ENCODE data around the gene TPP2. TPM values are rescaled to one million over a fixed set of nuclear protein-coding genes. Genes with fewer than 3 reads are reported as not detected.

TPP2 gene
- total and polyA plus RNA-seq, 2 donors from 2014 or later: 14.7 to 42.2 TPM

- no peaks in the 10 kb centered on the region for H3K9me3 ChIP-seq (ENCODE audit: control insufficient read depth in 2 of 3, insufficient read depth in 1 of 3, low read length in 3 of 3)
- H3K4me1 ChIP-seq (ENCODE audit: control insufficient read depth in 2 of 3, insufficient read depth in 2 of 3, low read depth in 1 of 3, low read length in 3 of 3): no peaks in the 10 kb centered on the region
- no peak for TF ChIP-seq CTCF (IDR thresholded peaks at IDR 0.05; ENCODE audit: borderline replicate concordance, extremely low read depth, insufficient read depth)
- intact Hi-C loops (cut with DNase I): no loop called here
- H3K9ac ChIP-seq (ENCODE audit: low read length in 3 of 3): no peak overlapping the region
- peaks cover 0 to 28% (median 10%) of the 10 kb centered on the region in 3 donors for H3K36me3 ChIP-seq (ENCODE audit: control insufficient read depth in 2 of 3, insufficient read depth in 3 of 3, low read length in 3 of 3)
- no peak overlapping the region for H3K27ac ChIP-seq (ENCODE audit: low read depth in 2 of 2, low read length in 2 of 2)
- H3K4me3 ChIP-seq (ENCODE audit: low read length in 3 of 3): no peak overlapping the region
- FAIRE-seq (no peak), DNase-seq (no peak)
- H3K27me3 ChIP-seq (ENCODE audit: control insufficient read depth, insufficient read depth, low read length): no peaks in the 10 kb centered on the region
Measured at GRCh38 chr13:102617697-102618350, 21.0 kb downstream of the TPP2 start.

- no peaks in the 10 kb centered on the region for H3K27me3 ChIP-seq (ENCODE audit: control insufficient read depth, insufficient read depth, low read length)
- DNase-seq: no peak
- intact Hi-C loops (cut with DNase I): no loop called here
- H3K36me3 ChIP-seq (ENCODE audit: control insufficient read depth in 2 of 3, insufficient read depth in 3 of 3, low read length in 3 of 3): peaks cover 0 to 21% (median 17%) of the 10 kb centered on the region in 3 donors
- H3K4me1 ChIP-seq (ENCODE audit: control insufficient read depth in 2 of 3, insufficient read depth in 2 of 3, low read depth in 1 of 3, low read length in 3 of 3): no peaks in the 10 kb centered on the region
- TF ChIP-seq CTCF (IDR thresholded peaks at IDR 0.05; ENCODE audit: borderline replicate concordance, extremely low read depth, insufficient read depth): no peak
- no peak overlapping the region for H3K9ac ChIP-seq (ENCODE audit: low read length in 3 of 3)
- no peak overlapping the region for H3K27ac ChIP-seq (ENCODE audit: low read depth in 2 of 2, low read length in 2 of 2)
- FAIRE-seq: no peak
- H3K9me3 ChIP-seq (ENCODE audit: control insufficient read depth in 2 of 3, insufficient read depth in 1 of 3, low read length in 3 of 3): no peaks in the 10 kb centered on the region
- H3K4me3 ChIP-seq (ENCODE audit: low read length in 3 of 3): no peak overlapping the region
Measured at GRCh38 chr13:102620516-102620915, 23.7 kb downstream of the TPP2 start.

GRCh38 chr13:102626928-102627327, 30.1 kb downstream of the TPP2 start:
- no peak for TF ChIP-seq CTCF (IDR thresholded peaks at IDR 0.05; ENCODE audit: borderline replicate concordance, extremely low read depth, insufficient read depth)
- DNase-seq (no peak), FAIRE-seq (peak; percentile 23)
- Histone ChIP-seq H3K27ac (ENCODE audit: low read depth in 2 of 2, low read length in 2 of 2) (no peak overlapping the region), H3K9me3 (ENCODE audit: control insufficient read depth in 2 of 3, insufficient read depth in 1 of 3, low read length in 3 of 3) (no peaks in the 10 kb centered on the region), H3K36me3 (ENCODE audit: control insufficient read depth in 2 of 3, insufficient read depth in 3 of 3, low read length in 3 of 3) (peaks cover 6 to 21% (median 21%) of the 10 kb centered on the region in 3 donors), H3K4me1 (ENCODE audit: control insufficient read depth in 2 of 3, insufficient read depth in 2 of 3, low read depth in 1 of 3, low read length in 3 of 3) (no peaks in the 10 kb centered on the region), H3K4me3 (ENCODE audit: low read length in 3 of 3) (no peak overlapping the region), H3K27me3 (ENCODE audit: control insufficient read depth, insufficient read depth, low read length) (no peaks in the 10 kb centered on the region), H3K9ac (ENCODE audit: low read length in 3 of 3) (no peak overlapping the region)
- intact Hi-C loops (cut with DNase I): no loop called here

- Histone ChIP-seq H3K4me3 (ENCODE audit: low read length in 3 of 3) (no peak overlapping the region), H3K4me1 (ENCODE audit: control insufficient read depth in 2 of 3, insufficient read depth in 2 of 3, low read depth in 1 of 3, low read length in 3 of 3) (no peaks in the 10 kb centered on the region), H3K9me3 (ENCODE audit: control insufficient read depth in 2 of 3, insufficient read depth in 1 of 3, low read length in 3 of 3) (no peaks in the 10 kb centered on the region), H3K27ac (ENCODE audit: low read depth in 2 of 2, low read length in 2 of 2) (no peak overlapping the region), H3K9ac (ENCODE audit: low read length in 3 of 3) (no peak overlapping the region), H3K27me3 (ENCODE audit: control insufficient read depth, insufficient read depth, low read length) (no peaks in the 10 kb centered on the region), H3K36me3 (ENCODE audit: control insufficient read depth in 2 of 3, insufficient read depth in 3 of 3, low read length in 3 of 3) (peaks cover 8 to 24% (median 21%) of the 10 kb centered on the region in 3 donors)
- no peak for TF ChIP-seq CTCF (IDR thresholded peaks at IDR 0.05; ENCODE audit: borderline replicate concordance, extremely low read depth, insufficient read depth)
- intact Hi-C loops (cut with DNase I): no loop called here
- FAIRE-seq: no peak
- no peak for DNase-seq
Measured at GRCh38 chr13:102628559-102628958, 31.8 kb downstream of the TPP2 start.
